GM19438 (cell line): ENCODE data around the gene P2RX3.
"Not testable (repeated sequence)": the region's sequence is repeated elsewhere in the genome, so short reads cannot be mapped to it uniquely, and the experiment has no call there.

Source experiments
- ATAC-seq: cut with Tn5 transposase; IDR thresholded peaks from one replicate; pipeline ENCODE4 v1.9.1; 2021; ENCODE audit warnings: low read depth; ENCODE audit not compliant: unreplicated experiment

Gene P2RX3

GRCh38 chr11:57338142-57338541 lies at the start of gene P2RX3:
Gene P2RX3, plus strand, starts transcription at chr11:57338352. Its CDS starts 199 bp downstream, at chr11:57338551.
- ATAC-seq: no peak

GRCh38 chr11:57288771-57289579 lies 49.2 kb upstream of the P2RX3 start:
- no peak for ATAC-seq

GRCh38 chr11:57290288-57290687 lies 47.9 kb upstream of the P2RX3 start:
- ATAC-seq: no peak

GRCh38 chr11:57294225-57295131 lies 43.7 kb upstream of the P2RX3 start:
- ATAC-seq: no peak

- ATAC-seq: not testable (repeated sequence)
These were observed 41.9 kb upstream of the P2RX3 start for GRCh38 chr11:57296205-57296604.

GRCh38 chr11:57297221-57297620 lies 40.9 kb upstream of the P2RX3 start:
- ATAC-seq: no peak

- ATAC-seq: no peak
These were observed 38.9 kb upstream of the P2RX3 start for GRCh38 chr11:57299150-57299737.

- ATAC-seq: no peak
These were observed 37.4 kb upstream of the P2RX3 start for GRCh38 chr11:57300785-57301184.

GRCh38 chr11:57301711-57302423 lies 36.3 kb upstream of the P2RX3 start:
- ATAC-seq: no peak

GRCh38 chr11:57302489-57302888 lies 35.7 kb upstream of the P2RX3 start:
- ATAC-seq: no peak

GRCh38 chr11:57303280-57303989 lies 34.7 kb upstream of the P2RX3 start:
- ATAC-seq: no peak

- no peak for ATAC-seq
These were observed 34.1 kb upstream of the P2RX3 start for GRCh38 chr11:57303990-57304579.

GRCh38 chr11:57305523-57305922 lies 32.6 kb upstream of the P2RX3 start:
- no peak for ATAC-seq

- ATAC-seq: no peak
These were observed 31.8 kb upstream of the P2RX3 start for GRCh38 chr11:57306161-57306876.

GRCh38 chr11:57306940-57307565 lies 31.1 kb upstream of the P2RX3 start:
- ATAC-seq: no peak

GRCh38 chr11:57307666-57308270 lies 30.4 kb upstream of the P2RX3 start:
- no peak for ATAC-seq

- no peak for ATAC-seq
These were observed 29.6 kb upstream of the P2RX3 start for GRCh38 chr11:57308426-57309060.
